Suprapubic skin (tissue), 4 donors: ENCODE data around the gene RPL39L.

Experiments used
- CTCF ChIP-seq, 2 donors: fragments of 200-600 bp in 1 of 2; fragments of 450-650 bp in 1 of 2; sonication (generic) in 1 of 2; IDR thresholded peaks; one replicate each; pipeline ENCODE4 v1.5.1; 2016 to 2019; ENCODE audit warnings: antibody characterized with exemption in 2 of 2, mild to moderate bottlenecking in 1 of 2, moderate library complexity in 1 of 2
- EP300 ChIP-seq: sonication (generic); formaldehyde crosslinking; IDR thresholded peaks from one replicate; pipeline ENCODE4 v1.6.1; 2017; ENCODE audit warnings: antibody characterized with exemption
- POLR2A ChIP-seq, 2 donors: fragments of 450-650 bp; IDR thresholded peaks; one replicate each; pipeline ENCODE4 v1.6.1; 2017; ENCODE audit warnings: antibody characterized with exemption in 2 of 2, mild to moderate bottlenecking in 2 of 2, moderate library complexity in 2 of 2
- POLR2AphosphoS5 ChIP-seq, 3 donors: sonication (generic); formaldehyde crosslinking; IDR thresholded peaks; one replicate each; pipeline ENCODE4 v1.6.1; 2017; ENCODE audit warnings: antibody characterized with exemption in 3 of 3

- no peak for TF ChIP-seq CTCF (IDR thresholded peaks at IDR 0.05)
- no peak for TF ChIP-seq EP300
- no peak for TF ChIP-seq POLR2A (IDR thresholded peaks at IDR 0.05)
- TF ChIP-seq POLR2AphosphoS5 (IDR thresholded peaks at IDR 0.05) = no peak
These were observed 56.4 kb downstream of the RPL39L start for GRCh38 chr3:187082758-187083375.
